GM21390 (cell line): ENCODE results near the gene CBX7.
"Not testable (repeated sequence)": the region's sequence is repeated elsewhere in the genome, so short reads cannot be mapped to it uniquely, and the experiment has no call there.

Experiments used
- ATAC-seq: cut with Tn5 transposase; IDR thresholded peaks from one replicate; pipeline ENCODE4 v1.9.1; 2021; ENCODE audit not compliant: unreplicated experiment

Gene CBX7

GRCh38 chr22:39174498-39175352 is 22.2 kb upstream of the CBX7 start:
- no peak for ATAC-seq

- no peak for ATAC-seq
Observed at GRCh38 chr22:39173787-39174497, 21.5 kb upstream of the CBX7 start.

DNA sequence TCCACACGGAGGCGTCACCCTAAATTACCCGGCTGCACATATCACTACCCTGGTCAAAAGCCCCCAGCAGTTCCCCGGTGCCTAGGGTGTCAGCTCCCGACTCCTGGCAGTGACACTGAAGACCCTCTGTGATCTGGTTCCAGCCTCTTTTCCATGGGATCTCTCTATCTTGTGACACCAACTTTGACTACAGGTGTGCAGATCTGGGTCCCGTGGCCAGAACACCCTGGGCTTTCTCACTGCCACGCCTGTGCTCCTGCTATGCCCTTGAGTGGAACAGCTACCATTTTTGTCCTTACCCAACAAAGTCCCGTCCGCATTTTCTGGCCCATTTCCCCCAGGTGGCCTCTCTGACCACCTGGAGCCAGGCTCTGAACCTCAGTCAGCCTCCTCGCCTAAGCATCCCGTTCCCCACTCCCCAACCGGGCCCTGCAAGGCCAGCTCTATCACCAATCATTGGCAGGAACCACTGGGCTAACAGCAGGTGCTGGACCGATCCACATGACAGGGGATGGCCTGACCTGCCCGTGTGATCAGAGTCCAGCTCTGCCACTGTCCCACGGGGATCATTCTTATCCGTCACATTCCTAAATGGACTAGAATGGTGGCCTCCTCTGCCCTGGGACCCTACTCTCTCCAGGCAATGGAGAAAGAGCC is 20.7 kb upstream of the CBX7 start:
- ATAC-seq = no peak

DNA sequence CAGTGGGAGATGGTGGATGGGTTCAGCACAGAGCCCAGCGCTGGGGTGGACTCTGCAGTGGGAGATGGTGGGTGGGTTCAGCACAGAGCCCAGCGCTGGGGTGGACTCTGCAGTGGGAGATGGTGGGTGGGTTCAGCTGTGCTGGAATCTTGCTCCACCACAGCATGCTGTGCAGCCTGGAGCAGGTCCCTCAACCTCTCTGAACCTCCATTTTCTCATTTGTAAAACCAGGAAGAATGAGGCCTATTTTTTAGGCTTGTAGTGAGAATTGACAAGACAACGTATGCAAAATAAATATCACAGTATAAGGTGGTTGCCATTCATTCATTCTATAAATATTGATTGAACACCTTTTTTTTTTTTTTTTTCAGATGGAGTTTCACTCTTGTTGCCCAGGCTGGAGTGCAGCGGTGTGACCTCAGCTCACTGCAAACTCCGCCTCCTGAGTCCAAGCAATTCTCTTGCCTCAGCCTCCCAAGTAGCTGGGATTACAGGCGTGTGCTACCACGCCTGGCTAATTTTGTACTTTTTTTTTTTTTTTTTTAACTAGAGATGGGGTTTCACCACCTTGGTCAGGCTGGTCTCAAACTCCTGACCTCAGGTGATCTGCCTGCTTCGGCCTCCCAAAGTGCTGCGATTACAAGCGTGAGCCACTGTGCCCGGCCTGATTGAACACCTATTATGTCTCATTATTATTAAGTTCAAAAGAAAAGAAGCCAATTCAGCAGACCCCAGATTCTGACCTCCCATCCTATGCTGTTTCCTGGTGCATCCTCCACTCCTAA is 20.0 kb upstream of the CBX7 start:
- not testable (repeated sequence) for ATAC-seq

GRCh38 chr22:39171623-39172264 is 19.3 kb upstream of the CBX7 start:
- ATAC-seq = no peak

GRCh38 chr22:39170825-39171622 is 18.5 kb upstream of the CBX7 start:
- peak; percentile 58 for ATAC-seq

DNA sequence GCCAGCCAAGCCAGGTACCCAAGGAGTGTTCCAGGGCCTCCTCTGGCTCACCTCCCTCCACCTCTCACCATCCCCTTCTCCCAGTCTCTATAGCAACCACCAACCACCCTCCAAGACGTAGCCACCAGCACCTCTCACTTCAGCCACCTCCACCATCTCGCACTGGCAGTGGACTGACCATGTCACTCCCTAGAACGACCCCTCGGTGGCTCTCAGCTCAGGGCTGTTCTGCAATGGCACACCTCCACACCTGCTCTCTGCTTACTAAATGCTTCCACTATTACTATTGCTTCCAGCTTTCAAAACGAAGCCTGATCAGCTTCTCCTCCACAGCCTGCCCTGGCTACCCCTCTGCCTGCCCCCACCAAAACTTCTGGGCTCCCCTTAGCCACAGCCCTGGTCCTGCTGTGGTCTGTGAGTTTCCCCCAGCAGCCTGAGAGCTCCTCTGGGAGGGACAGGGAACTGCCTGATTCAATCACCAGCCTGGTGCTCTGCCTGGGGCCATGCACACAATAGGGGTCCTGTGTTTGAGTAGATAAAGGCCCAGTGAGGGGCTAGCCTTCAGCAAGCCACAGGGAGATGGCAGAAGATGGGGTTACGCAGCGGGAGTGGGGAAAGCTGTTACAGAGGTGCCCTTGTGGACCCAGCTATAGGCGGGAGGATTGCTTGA is 17.5 kb upstream of the CBX7 start:
- no peak for ATAC-seq

- ATAC-seq = no peak
Observed at GRCh38 chr22:39166547-39166946, 14.1 kb upstream of the CBX7 start.

GRCh38 chr22:39156093-39156492 is 3.6 kb upstream of the CBX7 start:
- ATAC-seq = not testable (repeated sequence)

DNA sequence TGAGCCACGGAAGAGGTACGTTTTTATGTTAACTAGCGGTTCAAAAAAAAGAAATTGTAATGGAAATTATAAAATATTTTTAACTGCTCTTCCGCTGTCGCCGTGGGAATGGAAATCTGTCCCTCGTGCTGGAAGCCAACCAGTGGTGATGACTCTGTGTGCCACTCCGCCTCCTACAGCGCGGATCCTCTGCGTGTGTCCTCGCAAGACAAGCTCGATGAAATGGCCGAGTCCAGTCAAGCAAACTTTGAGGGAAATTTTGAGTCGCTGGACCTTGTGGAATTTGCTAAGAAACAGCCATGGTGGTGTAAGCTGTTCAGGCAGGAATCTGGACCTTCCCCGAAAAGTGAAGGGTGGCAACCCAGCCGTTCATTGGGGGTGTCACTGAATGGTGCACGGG is 2.9 kb upstream of the CBX7 start:
- no peak for ATAC-seq

- no peak for ATAC-seq
Observed at GRCh38 chr22:39153220-39153717, 789 bp upstream of the CBX7 start.

DNA sequence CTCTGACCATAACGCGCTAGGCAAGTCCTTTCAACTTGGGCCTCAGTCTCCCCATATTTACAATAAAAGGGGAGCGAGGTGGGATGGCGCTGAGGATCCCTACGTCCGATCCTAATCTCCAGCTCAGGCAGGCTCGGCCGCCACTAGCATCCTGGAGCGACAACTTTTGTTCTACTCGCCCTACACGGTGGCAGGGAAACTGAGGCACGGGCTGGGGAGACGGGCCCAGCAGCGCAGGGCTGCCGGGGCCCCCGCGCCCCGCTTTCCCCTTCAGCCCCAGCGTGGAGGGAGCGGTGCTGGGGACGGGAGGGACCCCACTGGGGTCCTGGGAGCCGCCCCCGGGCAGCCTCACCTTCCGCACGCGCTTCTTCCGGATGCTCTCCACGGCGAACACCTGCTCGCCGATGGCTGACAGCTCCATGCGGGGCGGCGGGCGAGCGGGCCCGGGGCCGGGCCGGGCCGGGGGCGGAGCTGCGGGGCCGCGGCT is 413 bp downstream of the CBX7 start:
- no peak for ATAC-seq

DNA sequence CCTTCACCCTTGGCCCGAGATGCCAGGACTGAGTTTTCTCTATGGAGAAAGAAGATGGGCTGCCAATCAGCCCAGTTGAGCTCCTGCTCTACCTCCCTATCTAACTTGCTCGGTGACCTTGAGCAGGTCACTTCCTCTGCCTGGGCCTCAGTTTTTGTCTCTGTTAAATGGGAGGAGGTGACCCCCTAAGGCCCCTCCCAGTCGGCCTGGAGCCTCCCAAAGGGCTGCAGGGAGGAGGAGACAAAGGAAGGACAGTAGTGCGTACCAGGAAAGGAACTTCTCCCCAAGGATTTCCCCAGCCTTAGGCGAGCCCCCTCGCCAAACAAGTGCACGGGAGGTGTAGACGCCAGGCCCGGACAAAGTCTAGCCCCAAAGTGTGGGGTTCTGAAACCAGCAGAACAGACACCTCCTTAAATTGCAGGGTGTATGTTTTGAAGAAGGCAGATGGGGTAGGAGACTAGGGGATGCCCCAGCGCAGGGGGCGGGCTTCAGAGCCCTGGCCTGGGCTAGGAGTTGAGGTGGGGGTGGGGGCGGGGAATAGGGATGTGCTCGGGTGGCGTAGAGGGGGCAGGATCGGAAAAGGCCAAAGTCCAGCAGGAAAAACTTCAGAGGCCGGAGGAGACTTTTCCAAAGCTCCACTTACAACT is 1.0 kb downstream of the CBX7 start:
- no peak for ATAC-seq

- no peak for ATAC-seq
Observed at GRCh38 chr22:39150848-39151215, 1.6 kb downstream of the CBX7 start.

- no peak for ATAC-seq
Observed at GRCh38 chr22:39149915-39150847, 2.3 kb downstream of the CBX7 start.

GRCh38 chr22:39148727-39149535 is 3.5 kb downstream of the CBX7 start:
- no peak for ATAC-seq
